Progenitor cell of endocrine pancreas (in vitro differentiated cells): ENCODE data around the gene ILF3. TPM values are rescaled to one million over a fixed set of nuclear protein-coding genes. Genes with fewer than 3 reads are reported as not detected.

Source experiments
- DNase-seq: peaks from one replicate; pipeline ENCODE4 v3.0.0; 2021; ENCODE audit warnings: low spot score; ENCODE audit not compliant: unreplicated experiment
- H3K27ac Mint-ChIP-seq: 2 replicates; pipeline ENCODE4 v1.8.0; 2021; ENCODE audit warnings: mild to moderate bottlenecking, moderate library complexity, mixed read lengths
- H3K27me3 Mint-ChIP-seq: 2 replicates; pipeline ENCODE4 v1.8.0; 2021; ENCODE audit warnings: mixed read lengths
- H3K36me3 Mint-ChIP-seq: 2 replicates; pipeline ENCODE4 v1.8.0; 2022; ENCODE audit warnings: mixed read lengths; ENCODE audit not compliant: insufficient read depth
- H3K4me1 Mint-ChIP-seq: 2 replicates; pipeline ENCODE4 v1.8.0; 2021; ENCODE audit warnings: low read depth, mixed read lengths
- H3K4me3 Mint-ChIP-seq: 2 replicates; pipeline ENCODE4 v1.8.0; 2021; ENCODE audit warnings: low read depth, mild to moderate bottlenecking, moderate library complexity, mixed read lengths
- H3K9me3 Mint-ChIP-seq: 2 replicates; pipeline ENCODE4 v1.8.0; 2021; ENCODE audit warnings: low read depth, mixed read lengths
- total RNA-seq: library from RNA; stranded (reverse); gene quantifications from 2 replicates; pipeline ENCODE4 v1.2.1, GENCODE V29; 2021
- TF ChIP-seq, protein P1 (sequence below): fragments of 200-600 bp; sonication (generic); IDR thresholded peaks from one replicate; pipeline ENCODE4 v1.5.0; 2021; ENCODE audit warnings: antibody characterized with exemption, mild to moderate bottlenecking; ENCODE audit not compliant: unreplicated experiment

ILF3 gene
- total RNA-seq, 1 donor from 2014 or later, result 761 TPM

DNA sequence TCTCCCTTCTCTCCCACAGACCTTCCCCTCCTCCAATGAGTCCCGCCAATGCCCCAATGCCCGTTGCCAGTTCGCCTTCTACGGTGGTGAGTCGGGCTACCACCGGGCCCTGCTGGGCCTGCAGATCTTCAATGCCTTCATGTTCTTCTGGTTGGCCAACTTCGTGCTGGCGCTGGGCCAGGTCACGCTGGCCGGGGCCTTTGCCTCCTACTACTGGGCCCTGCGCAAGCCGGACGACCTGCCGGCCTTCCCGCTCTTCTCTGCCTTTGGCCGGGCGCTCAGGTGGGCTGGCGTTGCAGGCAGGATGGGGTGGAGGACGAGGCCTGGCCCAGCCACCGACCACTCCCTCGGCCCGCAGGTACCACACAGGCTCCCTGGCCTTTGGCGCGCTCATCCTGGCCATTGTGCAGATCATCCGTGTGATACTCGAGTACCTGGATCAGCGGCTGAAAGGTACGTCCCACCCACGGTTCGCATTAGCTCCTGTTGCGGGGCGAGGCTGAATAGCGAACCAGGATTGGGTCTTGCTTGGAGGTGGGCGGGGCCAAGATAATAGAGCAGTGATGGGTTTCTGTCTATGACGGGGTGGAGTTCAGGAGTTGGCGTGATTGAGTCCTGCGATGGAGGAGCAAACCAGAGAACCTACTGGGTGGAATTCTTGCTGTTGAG lies 17.7 kb upstream of the ILF3 start:
- no peak overlapping the region for H3K27ac Mint-ChIP-seq

DNA sequence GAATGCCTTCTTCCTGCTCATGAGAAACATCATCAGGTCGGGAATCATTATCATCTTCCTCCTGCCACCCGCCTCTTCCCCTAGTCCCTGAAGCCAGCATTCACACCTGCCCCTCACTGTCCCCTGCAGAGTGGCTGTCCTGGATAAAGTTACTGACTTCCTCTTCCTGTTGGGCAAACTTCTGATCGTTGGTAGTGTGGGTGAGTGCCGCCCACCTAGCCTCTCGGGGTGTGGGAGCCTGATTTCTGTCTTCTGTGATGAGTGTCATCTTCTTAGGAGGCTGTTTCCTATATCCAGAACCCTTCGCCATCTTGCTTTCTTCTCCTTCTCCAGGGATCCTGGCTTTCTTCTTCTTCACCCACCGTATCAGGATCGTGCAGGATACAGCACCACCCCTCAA lies 16.3 kb upstream of the ILF3 start:
- Mint-ChIP-seq H3K27me3 (no peaks in the 10 kb centered on the region), H3K27ac (no peak overlapping the region)

More for the DNA sequence above, 17.7 kb upstream of the ILF3 start:
- DNase-seq, result no peak
- H3K4me3 Mint-ChIP-seq, result no peak overlapping the region
- peaks cover 1% of the 10 kb centered on the region for H3K4me1 Mint-ChIP-seq
- TF ChIP-seq, protein P1, sequence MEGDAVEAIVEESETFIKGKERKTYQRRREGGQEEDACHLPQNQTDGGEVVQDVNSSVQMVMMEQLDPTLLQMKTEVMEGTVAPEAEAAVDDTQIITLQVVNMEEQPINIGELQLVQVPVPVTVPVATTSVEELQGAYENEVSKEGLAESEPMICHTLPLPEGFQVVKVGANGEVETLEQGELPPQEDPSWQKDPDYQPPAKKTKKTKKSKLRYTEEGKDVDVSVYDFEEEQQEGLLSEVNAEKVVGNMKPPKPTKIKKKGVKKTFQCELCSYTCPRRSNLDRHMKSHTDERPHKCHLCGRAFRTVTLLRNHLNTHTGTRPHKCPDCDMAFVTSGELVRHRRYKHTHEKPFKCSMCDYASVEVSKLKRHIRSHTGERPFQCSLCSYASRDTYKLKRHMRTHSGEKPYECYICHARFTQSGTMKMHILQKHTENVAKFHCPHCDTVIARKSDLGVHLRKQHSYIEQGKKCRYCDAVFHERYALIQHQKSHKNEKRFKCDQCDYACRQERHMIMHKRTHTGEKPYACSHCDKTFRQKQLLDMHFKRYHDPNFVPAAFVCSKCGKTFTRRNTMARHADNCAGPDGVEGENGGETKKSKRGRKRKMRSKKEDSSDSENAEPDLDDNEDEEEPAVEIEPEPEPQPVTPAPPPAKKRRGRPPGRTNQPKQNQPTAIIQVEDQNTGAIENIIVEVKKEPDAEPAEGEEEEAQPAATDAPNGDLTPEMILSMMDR, result no peak
- H3K9me3 Mint-ChIP-seq, result no peaks in the 10 kb centered on the region
- peaks cover 38% of the 10 kb centered on the region for H3K36me3 Mint-ChIP-seq
- H3K27me3 Mint-ChIP-seq, result no peaks in the 10 kb centered on the region

DNA sequence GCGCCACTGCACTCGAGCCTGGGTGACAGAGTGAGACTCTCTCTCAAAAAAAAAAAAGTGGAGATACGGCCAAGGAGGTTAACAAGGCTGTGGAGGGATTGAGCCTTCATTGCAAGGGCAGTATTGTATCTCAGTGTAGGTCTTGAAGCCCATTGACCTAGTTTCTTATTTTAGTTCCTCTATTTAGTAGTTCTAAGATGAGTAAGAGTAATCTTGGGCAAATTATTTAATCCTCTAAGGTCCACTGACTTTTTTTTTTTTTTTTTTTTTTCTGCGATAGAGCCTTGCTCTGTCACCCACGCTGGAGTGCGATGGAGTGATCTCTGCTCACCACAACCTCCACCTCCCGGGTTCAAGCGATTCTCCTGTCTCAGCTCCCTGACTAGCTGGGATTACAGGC lies 14.3 kb upstream of the ILF3 start:
- H3K27me3 Mint-ChIP-seq, result no peaks in the 10 kb centered on the region
- TF ChIP-seq, protein P1, result no peak
- no peaks in the 10 kb centered on the region for H3K9me3 Mint-ChIP-seq
- H3K36me3 Mint-ChIP-seq, result peaks cover 33% of the 10 kb centered on the region
- H3K4me3 Mint-ChIP-seq, result no peak overlapping the region
- H3K4me1 Mint-ChIP-seq, result peaks cover 11% of the 10 kb centered on the region
- DNase-seq, result no peak
- H3K27ac Mint-ChIP-seq, result no peak overlapping the region

More for the DNA sequence above, 16.3 kb upstream of the ILF3 start:
- TF ChIP-seq, protein P1, result no peak
- Mint-ChIP-seq H3K36me3 (peaks cover 32% of the 10 kb centered on the region), H3K4me3 (no peak overlapping the region), H3K9me3 (no peaks in the 10 kb centered on the region), H3K4me1 (peaks cover 1% of the 10 kb centered on the region)
- DNase-seq, result no peak

DNA sequence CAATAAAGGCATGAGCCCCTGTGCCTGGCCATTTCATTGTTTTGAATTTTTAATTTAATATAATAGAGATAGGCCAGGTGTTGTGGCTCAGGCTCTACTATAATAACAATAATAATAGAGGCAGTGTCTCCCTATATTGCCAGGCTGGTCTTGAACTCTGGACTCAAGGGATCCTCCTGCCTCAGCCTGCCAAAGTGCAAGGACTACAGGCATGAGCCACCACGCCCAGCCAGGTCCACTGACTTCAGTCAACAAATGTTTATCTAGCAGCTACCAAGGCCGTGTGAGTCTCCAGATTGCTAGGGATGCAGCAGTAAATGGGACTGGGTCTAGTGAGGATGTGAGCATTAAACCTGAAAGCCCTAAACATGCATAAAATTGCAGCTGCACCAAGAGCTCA lies 13.8 kb upstream of the ILF3 start:
- TF ChIP-seq, protein P1, result no peak
- H3K4me3 Mint-ChIP-seq, result no peak overlapping the region
- H3K4me1 Mint-ChIP-seq, result peaks cover 11% of the 10 kb centered on the region
- H3K9me3 Mint-ChIP-seq, result no peaks in the 10 kb centered on the region
- DNase-seq, result no peak
- H3K36me3 Mint-ChIP-seq, result peaks cover 28% of the 10 kb centered on the region
- no peaks in the 10 kb centered on the region for H3K27me3 Mint-ChIP-seq
- H3K27ac Mint-ChIP-seq, result no peak overlapping the region

DNA sequence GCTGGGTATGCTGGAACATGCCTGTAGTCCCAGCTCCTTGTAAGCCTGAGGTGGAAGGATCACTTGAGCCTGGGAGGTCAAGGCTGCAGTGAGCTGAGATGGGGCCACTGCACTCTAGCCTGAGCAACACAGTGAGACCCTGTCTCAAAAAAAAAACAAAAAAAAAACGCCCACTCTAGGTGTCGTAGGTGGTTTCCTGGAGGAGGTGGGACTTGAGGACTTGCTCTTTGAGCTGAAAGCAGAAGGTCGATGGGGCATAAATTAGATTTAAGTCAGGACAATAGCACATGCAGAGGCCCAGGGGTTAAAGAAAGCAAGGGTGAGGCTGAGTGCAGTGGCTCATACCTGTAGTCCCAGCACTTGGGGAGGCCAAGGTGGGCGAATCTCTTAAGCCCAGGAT lies 12.9 kb upstream of the ILF3 start:
- TF ChIP-seq, protein P1, result no peak
- no peak overlapping the region for H3K4me3 Mint-ChIP-seq
- no peak overlapping the region for H3K27ac Mint-ChIP-seq
- peaks cover 11% of the 10 kb centered on the region for H3K4me1 Mint-ChIP-seq
- DNase-seq, result no peak
- peaks cover 24% of the 10 kb centered on the region for H3K36me3 Mint-ChIP-seq
- no peaks in the 10 kb centered on the region for H3K27me3 Mint-ChIP-seq
- H3K9me3 Mint-ChIP-seq, result no peaks in the 10 kb centered on the region
